PC-9 (cell line): ENCODE results near the gene CAT. TPM values are rescaled to one million over a fixed set of nuclear protein-coding genes. Genes with fewer than 3 reads are reported as not detected.

Source experiments
- BruUV-seq: library from RNA; stranded (reverse); fragments of 400-500 nt; replicated peaks from 2 replicates; lab custom pipeline; 2021; lab: Mats Ljungman, UMichigan
- CTCF ChIA-PET: fragments of 300-600 bp; sonication (Branson Sonifier 250); formaldehyde crosslinking; loops from one replicate; lab custom pipeline; 2022; ENCODE audit warnings: antibody characterized with exemption; lab: Charles Lee
- POLR2A ChIA-PET: fragments of 300-600 bp; sonication (Branson Sonifier 250); formaldehyde crosslinking; loops from one replicate; lab custom pipeline; 2022; ENCODE audit warnings: antibody characterized with exemption; ENCODE audit not compliant: unreplicated experiment; lab: Charles Lee
- DNase-seq, 2 experiments: peaks; one replicate each; pipeline versions ENCODE4 v3.0.0 to v3.0.0-alpha.2; 2015 to 2022; ENCODE audit warnings: mixed read lengths in 1 of 2
- H2AFZ ChIP-seq: fragments of 200-600 bp; sonication (generic); 2 replicates; pipeline ENCODE4 v1.8.1; 2017; ENCODE audit warnings: antibody characterized with exemption
- H3F3A ChIP-seq: fragments of 200-600 bp; sonication (generic); 2 replicates; pipeline ENCODE4 v1.8.1; 2017; ENCODE audit warnings: antibody characterized with exemption, mild to moderate bottlenecking, low read depth; ENCODE audit not compliant: insufficient read depth
- H3K27ac ChIP-seq: fragments of 200-600 bp; sonication (generic); 2 replicates; pipeline ENCODE4 v1.6.1; 2016; ENCODE audit warnings: mixed run types
- H3K27me3 ChIP-seq: fragments of 200-600 bp; sonication (generic); 2 replicates; pipeline ENCODE4 v1.6.1; 2016; ENCODE audit warnings: low read depth, mixed run types; ENCODE audit not compliant: insufficient read depth
- H3K36me3 ChIP-seq: fragments of 200-600 bp; sonication (generic); 2 replicates; pipeline ENCODE4 v1.6.1; 2016; ENCODE audit warnings: low read depth, mixed run types
- H3K4me1 ChIP-seq: fragments of 200-600 bp; sonication (generic); replicated peaks from 2 replicates; pipeline ENCODE4 v1.6.1; 2016; ENCODE audit warnings: mixed run types; ENCODE audit not compliant: insufficient read depth
- H3K4me2 ChIP-seq: fragments of 200-600 bp; sonication (generic); 2 replicates; pipeline ENCODE4 v1.6.1; 2017; ENCODE audit warnings: mixed run types
- H3K4me3 ChIP-seq: fragments of 200-600 bp; sonication (generic); 2 replicates; pipeline ENCODE4 v1.6.1; 2016; ENCODE audit warnings: mixed run types
- H3K79me2 ChIP-seq: fragments of 200-600 bp; sonication (generic); 2 replicates; pipeline ENCODE4 v1.6.1; 2017; ENCODE audit warnings: low read depth, mixed run types
- H3K9me2 ChIP-seq: fragments of 200-600 bp; sonication (generic); 2 replicates; pipeline ENCODE4 v1.8.1; 2017; ENCODE audit warnings: mild to moderate bottlenecking; ENCODE audit not compliant: insufficient read depth
- H3K9me3 ChIP-seq: fragments of 200-600 bp; sonication (generic); 2 replicates; pipeline ENCODE4 v1.8.1; 2016; ENCODE audit warnings: low read depth; ENCODE audit not compliant: insufficient read depth
- H4K20me1 ChIP-seq: fragments of 200-600 bp; sonication (generic); 2 replicates; pipeline ENCODE4 v1.8.1; 2017; ENCODE audit not compliant: insufficient read depth
- EZH2 ChIP-seq: fragments of 200-600 bp; sonication (generic); IDR thresholded peaks from 2 replicates; pipeline ENCODE4 v1.8.0; 2017; ENCODE audit warnings: antibody characterized with exemption, low read depth
- intact Hi-C: fragments of 100-400 bp; cut with micrococcal nuclease; formaldehyde crosslinking; loops from one replicate; pipeline ENCODE4 v1.10.0; 2022; ENCODE audit not compliant: unreplicated experiment
- total RNA-seq: library from RNA; stranded (reverse); gene quantifications from 2 replicates; pipeline ENCODE4 v1.2.3, GENCODE V29; 2021
- TF ChIP-seq, protein P1 (sequence below): fragments of 200-600 bp; sonication (generic); conservative IDR thresholded peaks from 2 replicates; pipeline ENCODE4 v1.6.1; 2017; ENCODE audit warnings: mixed run types, antibody characterized with exemption, mild to moderate bottlenecking, moderate library complexity

CAT gene
- total RNA-seq, 1 experiment from 2014 or later: 63.4 TPM

DNA sequence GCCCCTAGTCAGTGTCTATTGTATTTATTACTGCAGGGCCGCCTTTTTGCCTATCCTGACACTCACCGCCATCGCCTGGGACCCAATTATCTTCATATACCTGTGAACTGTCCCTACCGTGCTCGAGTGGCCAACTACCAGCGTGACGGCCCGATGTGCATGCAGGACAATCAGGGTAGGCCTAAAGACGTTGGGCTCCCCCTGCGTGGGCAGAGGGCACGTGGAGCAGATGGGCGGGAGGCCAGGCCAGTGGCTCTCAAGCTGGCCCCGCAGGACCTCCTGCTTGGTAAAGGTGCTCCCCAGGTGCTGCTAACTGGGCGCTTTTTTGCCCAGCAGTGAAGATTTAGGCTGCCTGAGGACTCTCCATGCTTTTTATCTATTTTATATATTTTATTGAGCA is 22.5 kb downstream of the CAT start:
- Histone ChIP-seq H3K27ac (no peak overlapping the region), H3K27me3 (no peaks in the 10 kb centered on the region), H3K4me1 (no peaks in the 10 kb centered on the region), H3K4me2 (no peak overlapping the region), H2AFZ (no peak overlapping the region), H4K20me1 (no peaks in the 10 kb centered on the region), H3K36me3 (peaks cover 51% of the 10 kb centered on the region), H3F3A (no peaks in the 10 kb centered on the region), H3K79me2 (no peaks in the 10 kb centered on the region), H3K4me3 (no peak overlapping the region), H3K9me3 (peaks cover 4% of the 10 kb centered on the region), H3K9me2 (no peaks in the 10 kb centered on the region)
- TF ChIP-seq EZH2: no peak
- TF ChIP-seq, protein P1, sequence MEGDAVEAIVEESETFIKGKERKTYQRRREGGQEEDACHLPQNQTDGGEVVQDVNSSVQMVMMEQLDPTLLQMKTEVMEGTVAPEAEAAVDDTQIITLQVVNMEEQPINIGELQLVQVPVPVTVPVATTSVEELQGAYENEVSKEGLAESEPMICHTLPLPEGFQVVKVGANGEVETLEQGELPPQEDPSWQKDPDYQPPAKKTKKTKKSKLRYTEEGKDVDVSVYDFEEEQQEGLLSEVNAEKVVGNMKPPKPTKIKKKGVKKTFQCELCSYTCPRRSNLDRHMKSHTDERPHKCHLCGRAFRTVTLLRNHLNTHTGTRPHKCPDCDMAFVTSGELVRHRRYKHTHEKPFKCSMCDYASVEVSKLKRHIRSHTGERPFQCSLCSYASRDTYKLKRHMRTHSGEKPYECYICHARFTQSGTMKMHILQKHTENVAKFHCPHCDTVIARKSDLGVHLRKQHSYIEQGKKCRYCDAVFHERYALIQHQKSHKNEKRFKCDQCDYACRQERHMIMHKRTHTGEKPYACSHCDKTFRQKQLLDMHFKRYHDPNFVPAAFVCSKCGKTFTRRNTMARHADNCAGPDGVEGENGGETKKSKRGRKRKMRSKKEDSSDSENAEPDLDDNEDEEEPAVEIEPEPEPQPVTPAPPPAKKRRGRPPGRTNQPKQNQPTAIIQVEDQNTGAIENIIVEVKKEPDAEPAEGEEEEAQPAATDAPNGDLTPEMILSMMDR: no peak
- intact Hi-C loops: no loop called here
- ChIA-PET POLR2A (no interaction called here), CTCF (no interaction called here)
- no peak for DNase-seq
- no TSS peak for BruUV-seq

- Histone ChIP-seq H3K36me3 (peaks cover 42% of the 10 kb centered on the region), H4K20me1 (no peaks in the 10 kb centered on the region), H3K9me2 (no peaks in the 10 kb centered on the region), H3K27ac (no peak overlapping the region), H3F3A (peaks cover 3% of the 10 kb centered on the region; the same call in 1 of the 2 replicates), H3K4me2 (no peak overlapping the region), H3K4me3 (no peak overlapping the region), H3K4me1 (no peaks in the 10 kb centered on the region), H3K27me3 (no peaks in the 10 kb centered on the region), H3K9me3 (peaks cover 15% of the 10 kb centered on the region), H3K79me2 (no peaks in the 10 kb centered on the region), H2AFZ (no peak overlapping the region)
- CTCF ChIA-PET: interaction anchor here (0.5 kb wide), 1 partner anchor 361 kb away, joined by 7 read pairs; no protein-coding TSS in a partner anchor
- intact Hi-C loops: loop anchor here (5.0 kb wide), 1 partner anchor 317 kb away; no protein-coding TSS in a partner anchor
- POLR2A ChIA-PET: no interaction called here
- no peak for DNase-seq
- no peak for TF ChIP-seq EZH2
- TF ChIP-seq, protein P1: no peak
- no TSS peak for BruUV-seq
These were observed 25.9 kb downstream of the CAT start for GRCh38 chr11:34464591-34465051.

DNA sequence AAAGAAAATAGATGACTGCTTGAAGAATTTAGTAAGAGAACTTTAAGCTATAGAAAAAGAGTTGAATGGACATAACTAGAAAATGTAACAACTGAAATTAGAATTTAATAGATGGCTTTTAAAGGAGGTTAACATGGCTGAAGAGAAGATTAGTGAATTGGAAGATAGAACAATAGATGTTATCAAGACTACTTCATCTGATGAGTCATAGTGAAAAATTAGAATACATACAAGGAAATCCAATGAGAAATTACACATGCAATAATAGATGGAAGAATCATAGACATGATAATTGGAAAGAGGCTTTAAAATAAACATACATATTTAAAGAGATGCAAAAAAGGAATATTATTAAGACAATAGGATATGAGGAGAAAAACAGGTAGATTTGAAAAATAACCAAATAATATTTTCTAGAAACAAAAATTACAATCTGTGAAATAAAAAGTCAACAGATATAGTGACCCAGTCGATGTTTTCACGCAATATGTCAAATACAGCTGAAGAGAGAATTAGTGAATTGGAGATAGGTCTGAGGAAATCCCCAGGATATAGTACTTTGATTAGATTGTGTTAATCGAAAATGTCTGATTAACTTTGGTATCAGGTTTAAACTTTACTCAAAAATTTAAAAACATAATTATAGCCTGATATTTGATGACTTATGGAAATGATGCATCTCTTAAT is 28.2 kb downstream of the CAT start:
- Histone ChIP-seq H4K20me1 (no peaks in the 10 kb centered on the region), H3K4me3 (no peak overlapping the region), H3K9me3 (peaks cover 15% of the 10 kb centered on the region), H3K36me3 (peaks cover 38% of the 10 kb centered on the region), H3K4me1 (no peaks in the 10 kb centered on the region), H3K79me2 (no peaks in the 10 kb centered on the region), H2AFZ (no peak overlapping the region), H3F3A (peaks cover 13% of the 10 kb centered on the region), H3K27ac (no peak overlapping the region), H3K9me2 (no peaks in the 10 kb centered on the region), H3K27me3 (no peaks in the 10 kb centered on the region), H3K4me2 (no peak overlapping the region)
- ChIA-PET POLR2A (no interaction called here), CTCF (interaction anchor here (2.0 to 2.5 kb wide), 2 partner anchors 96 to 100 kb away, joined by 12 to 18 read pairs; no protein-coding TSS in a partner anchor)
- no TSS peak for BruUV-seq
- no peak for TF ChIP-seq EZH2
- TF ChIP-seq, protein P1: no peak
- intact Hi-C loops: loop anchor here (5.0 kb wide), 1 partner anchor 320 kb away; no protein-coding TSS in a partner anchor
- no peak for DNase-seq
